Inflammatory macrophage treated with lipopolysaccharide for 1 hour (primary cell): Measurements from ENCODE around the gene GRB2.

Source experiments
- DNase-seq, 2 donors: peaks; one replicate each; pipeline ENCODE4 v3.0.0-alpha.2; 2020 to 2022

The GRB2 gene

DNA sequence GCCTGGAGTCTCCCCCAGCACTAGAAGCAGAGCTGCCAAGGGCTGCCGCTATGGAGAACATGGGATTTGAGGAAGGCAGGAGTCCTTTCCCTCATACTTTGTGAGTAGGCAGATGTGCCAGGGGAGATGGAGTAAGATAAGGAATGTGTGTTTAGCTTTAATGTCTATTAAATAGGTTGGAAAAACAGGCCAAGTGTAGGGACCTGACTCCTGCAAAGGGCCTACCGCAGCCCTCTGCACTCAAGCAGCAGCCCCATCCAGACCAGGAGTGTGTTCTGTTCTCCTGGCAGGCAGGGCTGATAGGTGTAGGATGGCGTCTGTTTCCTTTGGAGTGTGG lies 132.7 kb downstream of the GRB2 start:
- no peak for DNase-seq

DNA sequence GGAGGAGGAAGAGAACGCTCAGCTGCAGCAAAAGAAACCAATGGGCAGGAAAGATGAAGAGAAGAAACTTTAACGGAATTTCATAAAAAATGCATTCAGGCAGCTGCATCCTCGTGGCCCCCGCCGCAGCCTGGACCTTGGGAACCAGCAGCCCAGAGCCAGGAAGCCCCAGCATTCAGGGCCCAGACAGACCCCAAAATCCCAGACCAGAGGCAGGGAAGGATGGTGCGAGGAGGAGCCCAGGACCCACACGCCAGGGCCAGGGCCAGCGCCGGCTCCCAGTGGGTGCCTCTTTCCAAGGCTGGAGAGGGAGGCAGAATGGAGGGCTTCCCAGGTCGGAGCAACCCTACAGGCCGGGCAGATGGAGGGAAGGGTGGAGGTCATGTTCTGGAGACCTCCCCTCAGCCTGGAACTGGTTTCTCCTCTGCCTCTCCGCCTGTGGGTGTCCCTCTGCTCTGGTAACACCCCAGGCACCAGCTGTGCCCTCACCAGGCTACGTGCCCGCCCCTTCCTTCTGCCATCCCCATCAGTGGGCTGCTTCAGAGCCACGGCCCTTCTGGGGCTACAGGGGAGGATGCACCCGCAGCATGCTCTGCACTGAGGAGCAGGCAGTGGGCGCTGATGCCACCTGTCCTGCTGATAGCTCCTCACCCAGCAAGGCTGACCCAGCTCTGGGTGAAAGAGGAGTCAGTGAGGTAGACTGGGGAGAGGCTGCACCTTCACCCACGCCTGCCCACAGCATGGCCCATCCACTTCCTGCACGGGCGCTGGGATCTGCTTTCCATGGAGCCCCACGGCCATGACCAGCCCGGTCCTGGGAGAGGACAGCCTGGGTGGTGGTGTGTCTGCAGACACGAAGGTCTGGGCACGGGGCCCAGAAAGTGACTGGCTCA lies 133.3 kb downstream of the GRB2 start:
- no peak for DNase-seq

DNA sequence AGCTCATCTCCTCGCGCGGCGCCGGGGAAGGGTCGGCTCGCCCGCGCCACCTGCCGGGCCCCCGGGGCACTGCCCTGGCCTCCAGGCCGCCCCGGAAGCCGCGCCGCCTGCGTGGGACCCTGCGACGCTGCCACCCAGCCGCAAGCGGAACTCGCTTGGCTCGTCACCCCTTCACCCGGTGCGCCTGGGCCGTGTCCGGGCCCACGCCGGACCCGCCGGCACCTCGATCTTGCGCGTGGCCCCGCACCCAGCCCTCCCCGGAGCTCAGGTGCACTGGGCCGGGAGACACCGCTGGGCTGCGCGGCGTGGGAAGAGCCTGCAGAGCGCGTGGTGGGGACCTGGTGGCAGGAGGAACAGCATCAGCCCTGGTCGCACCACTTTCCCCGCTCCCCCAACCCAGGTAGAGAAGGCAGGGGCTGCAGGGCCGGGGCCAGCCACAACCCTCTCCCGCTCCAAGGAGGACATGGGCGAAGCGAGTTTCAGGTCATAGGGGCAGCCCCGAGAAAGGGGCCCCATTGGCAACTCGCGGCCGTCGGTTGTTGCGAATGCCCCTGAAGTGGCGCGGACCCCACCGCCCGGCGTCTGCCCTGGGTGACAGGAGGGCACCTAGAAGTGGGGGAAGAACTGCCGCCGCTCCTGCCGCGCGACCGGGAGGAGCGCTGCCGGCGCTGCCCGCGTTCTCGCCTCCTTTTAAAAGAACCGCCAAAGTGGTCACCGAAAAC lies 134.1 kb downstream of the GRB2 start:
- peak; percentile 77 to 92 for DNase-seq

DNA sequence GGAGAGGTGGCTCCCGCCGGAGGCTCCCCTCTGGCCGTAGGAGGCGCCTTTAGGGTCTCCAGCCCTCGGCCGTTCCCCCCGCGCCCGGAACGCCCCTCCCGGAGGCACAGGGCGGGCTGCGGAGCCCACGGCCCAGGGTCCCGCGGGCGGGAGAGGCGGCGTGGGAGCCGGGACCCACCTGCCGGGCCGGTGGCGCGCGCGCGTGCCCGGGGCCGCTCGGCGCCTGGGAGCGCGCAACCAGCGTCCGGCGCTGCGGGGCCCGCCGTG lies 134.6 kb downstream of the GRB2 start, which contains the start of gene MIF4GD:
TSS of gene MIF4GD (minus strand) at position 266 of the 267 bp plus-strand sequence. CDS start 1,036 bp downstream, outside the sequence.
- DNase-seq: no peak

DNA sequence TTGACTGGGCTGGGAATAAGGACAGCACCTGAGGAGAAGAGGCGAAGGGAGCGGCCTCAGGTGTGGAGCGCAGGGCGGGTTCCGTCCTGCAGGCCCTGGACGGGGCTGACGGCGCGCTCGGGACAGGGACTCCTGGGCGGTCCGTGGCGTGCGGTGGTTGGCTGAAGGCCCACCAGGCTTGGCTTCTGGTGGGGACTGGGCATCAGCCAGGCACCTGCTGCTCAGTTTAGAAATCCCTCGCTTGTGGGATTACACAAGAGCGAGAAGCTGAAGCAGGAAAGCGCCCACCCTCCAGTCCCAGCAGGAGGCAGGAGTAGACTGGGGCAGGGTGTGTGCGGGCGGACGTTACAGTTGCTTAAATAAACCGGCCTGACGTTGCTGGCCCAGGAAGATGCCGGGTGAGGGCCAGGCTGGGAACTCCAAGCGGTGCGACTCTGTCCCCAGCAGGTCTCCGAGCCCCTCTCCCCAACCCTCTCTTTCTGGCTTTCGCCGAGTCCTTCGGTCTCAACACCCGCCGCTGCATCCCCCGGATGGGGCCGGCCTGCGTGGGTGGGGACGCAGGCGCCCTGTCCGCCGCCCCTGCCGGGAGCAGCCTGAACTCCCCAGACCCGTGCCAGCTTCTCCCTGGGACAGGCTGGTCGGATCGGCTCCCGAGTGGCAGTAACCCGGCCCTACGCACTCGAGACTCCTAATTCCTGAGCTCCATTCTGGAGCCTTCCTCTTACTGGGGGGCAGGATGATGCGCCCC lies 135.1 kb downstream of the GRB2 start:
- DNase-seq: peak; percentile 64 to 74

DNA sequence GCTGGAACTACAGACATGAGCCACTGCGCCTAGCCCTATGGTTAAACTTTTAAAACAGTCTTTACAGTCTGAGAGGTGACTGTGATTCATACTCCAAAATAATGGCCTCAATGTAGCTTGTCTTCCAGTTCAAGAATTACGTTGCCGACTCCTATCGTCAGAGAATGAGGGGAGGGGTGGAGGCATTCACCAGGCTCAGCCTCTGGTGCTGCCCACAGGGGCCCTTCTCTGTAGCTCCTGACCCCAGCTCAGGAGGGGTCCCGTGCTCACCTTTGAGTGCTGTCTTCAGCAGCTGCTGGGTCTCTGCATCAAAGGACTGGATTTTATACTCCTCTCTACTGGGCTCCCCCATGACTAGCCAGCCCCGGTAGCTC lies 135.6 kb downstream of the GRB2 start:
- DNase-seq: no peak
